Urinary bladder (tissue), 4 donors: ENCODE measurements around the gene CCNH. TPM values are rescaled to one million over a fixed set of nuclear protein-coding genes. Genes with fewer than 3 reads are reported as not detected.

Experiments
- DNase-seq: peaks from one replicate; pipeline ENCODE4 v3.0.0-alpha.2; 2015; ENCODE audit errors: extremely low spot score
- H3K27ac ChIP-seq: one replicate; pipeline ENCODE4 v1.5.1; 2013; ENCODE audit warnings: low read depth, mild to moderate bottlenecking, moderate library complexity
- H3K36me3 ChIP-seq: one replicate; pipeline ENCODE4 v1.6.1; 2013; ENCODE audit warnings: mild to moderate bottlenecking, moderate library complexity; ENCODE audit not compliant: insufficient read depth
- H3K4me1 ChIP-seq: one replicate; pipeline ENCODE4 v1.6.1; 2013; ENCODE audit warnings: mild to moderate bottlenecking, moderate library complexity; ENCODE audit not compliant: insufficient read depth
- H3K4me3 ChIP-seq: one replicate; pipeline ENCODE4 v1.5.1; 2013; ENCODE audit warnings: low read depth, low read length
- WGBS: extraction: QIAGEN DNeasy Blood & Tissue Kit; methylation state at CpG from one replicate; pipeline ENCODE4 v1.1.7; 2013; 5-methylcytosine and 5-hydroxymethylcytosine counted together
- polyA plus RNA-seq: library from polyadenylated mRNA; stranded (reverse); fragments of 200-250 nt; gene quantifications from one replicate; pipeline ENCODE4 v1.2.3, GENCODE V29; 2013
- total RNA-seq: library from RNA; depleted of rRNA; stranded (reverse); fragments of >200 nt; gene quantifications from one replicate; pipeline ENCODE4 v1.2.3, GENCODE V29; 2014
- donor health status: healthy with polysubstance abuse.
- donor health status: healthy.

Gene CCNH
- total and polyA plus RNA-seq, 2 donors, result 25.7 to 133 TPM

DNA sequence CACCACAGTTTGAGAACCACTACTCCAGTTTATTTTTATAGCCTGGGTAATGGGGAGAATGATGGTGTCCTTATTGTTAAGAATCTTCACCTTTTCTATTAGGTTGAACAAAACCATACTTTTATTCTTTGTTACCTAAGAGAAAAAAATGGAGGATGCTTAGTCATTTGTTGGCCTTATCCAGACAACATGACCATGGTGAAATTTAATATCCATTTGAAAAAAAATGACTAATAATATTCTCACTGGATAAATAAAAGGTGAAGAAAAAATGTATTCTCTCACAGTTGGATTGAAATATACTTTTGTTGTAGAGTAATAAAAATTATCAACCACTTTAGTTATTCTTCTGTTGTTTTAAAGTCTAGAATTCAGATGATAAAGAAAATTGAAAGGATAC, 5.8 kb upstream of the CCNH start:
- Histone ChIP-seq H3K4me1 (no peaks in the 10 kb centered on the region), H3K36me3 (no peaks in the 10 kb centered on the region), H3K4me3 (no peak overlapping the region), H3K27ac (no peak overlapping the region)
- no peak for DNase-seq

DNA sequence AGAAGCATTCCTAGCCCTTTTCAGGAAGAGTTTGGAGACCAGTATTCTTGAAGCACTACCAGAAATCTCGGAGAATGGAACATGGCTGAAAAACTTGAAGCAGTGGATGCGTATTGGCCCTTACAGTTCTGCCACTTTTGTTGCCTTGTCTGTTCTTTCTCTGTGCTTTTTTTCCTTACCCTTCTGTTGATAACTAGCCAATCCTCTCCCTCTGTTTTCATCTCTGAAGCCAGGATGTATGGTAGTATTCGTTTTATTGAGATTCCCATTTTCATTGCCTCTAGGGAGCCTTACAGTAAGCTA, 564 bp upstream of the CCNH start:
- DNase-seq, result no peak
- Histone ChIP-seq H3K36me3 (peaks cover 2% of the 10 kb centered on the region), H3K4me3 (peak overlapping the region; percentile 72), H3K4me1 (no peaks in the 10 kb centered on the region), H3K27ac (peak overlapping the region; percentile 26)
- 51% methylated on average over 3 of the region's 3 CpGs for WGBS

- WGBS, result under 1% methylated on average over 29 of the region's 29 CpGs
- DNase-seq, result peak; percentile 13
- no peaks in the 10 kb centered on the region for H3K4me1 ChIP-seq
- peak overlapping the region; percentile 72 for H3K4me3 ChIP-seq
- H3K36me3 ChIP-seq, result peaks cover 2% of the 10 kb centered on the region
- peak overlapping the region; percentile 96 for H3K27ac ChIP-seq
Measured at GRCh38 chr5:87411973-87412629, 629 bp downstream of the CCNH start.

- no peak for DNase-seq
- Histone ChIP-seq H3K27ac (peak overlapping the region; percentile 96), H3K4me3 (peak overlapping the region; percentile 72), H3K36me3 (peaks cover 2% of the 10 kb centered on the region), H3K4me1 (no peaks in the 10 kb centered on the region)
- 8% methylated on average over 5 of the region's 5 CpGs for WGBS
Measured at GRCh38 chr5:87411586-87411972, 1.2 kb downstream of the CCNH start.

- Histone ChIP-seq H3K4me3 (no peak overlapping the region), H3K4me1 (no peaks in the 10 kb centered on the region), H3K36me3 (peaks cover 2% of the 10 kb centered on the region), H3K27ac (no peak overlapping the region)
- WGBS, result 64% methylated on average over 1 of the region's 1 CpG
- no peak for DNase-seq
Measured at GRCh38 chr5:87410931-87411330, 1.8 kb downstream of the CCNH start.

DNA sequence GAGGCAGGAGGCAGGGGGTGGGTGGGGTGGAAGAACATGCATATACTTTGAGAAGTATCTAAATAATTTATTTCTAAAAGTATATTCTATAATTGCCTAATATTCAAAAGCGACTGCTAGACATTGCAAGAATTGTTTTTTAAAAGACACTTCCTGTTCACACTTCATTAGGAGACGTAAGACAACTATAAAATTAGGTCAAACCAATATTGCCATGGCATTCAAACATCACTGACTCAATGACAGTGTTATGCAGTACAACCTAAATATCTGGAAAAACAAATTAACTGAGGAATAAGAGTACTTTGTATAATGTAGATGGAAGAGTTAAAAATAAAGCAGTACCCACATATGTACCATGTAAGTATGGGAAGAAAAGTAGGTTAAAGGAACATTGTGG, 4.5 kb downstream of the CCNH start:
- no peak for DNase-seq
- no peaks in the 10 kb centered on the region for H3K4me1 ChIP-seq
- WGBS, result 84% methylated on average over 2 of the region's 2 CpGs
- no peak overlapping the region for H3K4me3 ChIP-seq
- H3K36me3 ChIP-seq, result peaks cover 2% of the 10 kb centered on the region
- H3K27ac ChIP-seq, result no peak overlapping the region

GRCh38 chr5:87405472-87406155, 7.1 kb downstream of the CCNH start:
- 93% methylated on average over 2 of the region's 2 CpGs for WGBS
- no peak overlapping the region for H3K4me3 ChIP-seq
- DNase-seq, result no peak
- H3K36me3 ChIP-seq, result peaks cover 2% of the 10 kb centered on the region
- no peaks in the 10 kb centered on the region for H3K4me1 ChIP-seq
- H3K27ac ChIP-seq, result no peak overlapping the region

GRCh38 chr5:87404359-87404758, 8.4 kb downstream of the CCNH start:
- Histone ChIP-seq H3K36me3 (no peaks in the 10 kb centered on the region), H3K27ac (no peak overlapping the region), H3K4me1 (no peaks in the 10 kb centered on the region), H3K4me3 (no peak overlapping the region)
- 90% methylated on average over 2 of the region's 2 CpGs for WGBS
- DNase-seq, result no peak

- Histone ChIP-seq H3K4me1 (no peaks in the 10 kb centered on the region), H3K27ac (no peak overlapping the region), H3K36me3 (no peaks in the 10 kb centered on the region), H3K4me3 (no peak overlapping the region)
- DNase-seq, result no peak
- WGBS, result 78% methylated on average over 3 of the region's 3 CpGs
Measured at GRCh38 chr5:87403899-87404298, 8.8 kb downstream of the CCNH start.

- Histone ChIP-seq H3K4me3 (no peak overlapping the region), H3K4me1 (no peaks in the 10 kb centered on the region), H3K36me3 (no peaks in the 10 kb centered on the region), H3K27ac (no peak overlapping the region)
- WGBS, result 89% methylated on average over 3 of the region's 3 CpGs
- DNase-seq, result no peak
Measured at GRCh38 chr5:87403409-87403808, 9.3 kb downstream of the CCNH start.

GRCh38 chr5:87401626-87402025, 11.1 kb downstream of the CCNH start:
- no peak for DNase-seq
- Histone ChIP-seq H3K36me3 (peaks cover 5% of the 10 kb centered on the region), H3K4me3 (no peak overlapping the region), H3K27ac (no peak overlapping the region), H3K4me1 (no peaks in the 10 kb centered on the region)

DNA sequence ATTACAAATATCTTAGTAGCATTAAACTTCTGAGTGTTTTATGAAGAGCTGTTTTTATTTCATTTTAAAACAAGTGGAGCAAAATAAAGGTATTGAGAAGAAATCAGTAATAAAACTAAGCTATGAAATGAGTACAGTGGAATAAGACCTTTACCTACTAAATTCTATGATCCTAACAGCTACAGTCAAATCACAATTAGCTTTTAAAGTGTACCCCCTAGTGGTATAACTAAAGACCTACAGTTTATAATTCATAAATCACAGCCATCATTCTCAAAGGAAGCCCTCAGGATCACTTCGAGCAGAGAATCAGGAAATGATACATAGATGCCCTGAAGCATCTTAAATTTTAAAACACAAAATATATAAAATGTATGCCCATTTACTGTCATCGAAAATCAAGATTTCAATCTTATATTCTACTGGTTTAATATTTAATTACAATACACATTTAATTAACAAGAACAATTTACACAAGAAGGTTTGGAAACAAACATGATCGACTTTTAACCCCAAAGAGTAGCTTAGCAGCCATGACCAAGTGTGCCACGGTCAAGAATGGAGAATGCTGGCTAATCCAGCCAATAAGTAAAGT, 12.3 kb downstream of the CCNH start:
- Histone ChIP-seq H3K27ac (no peak overlapping the region), H3K4me1 (no peaks in the 10 kb centered on the region), H3K36me3 (peaks cover 5% of the 10 kb centered on the region), H3K4me3 (no peak overlapping the region)
- WGBS, result 71% methylated on average over 4 of the region's 4 CpGs
- DNase-seq, result no peak

DNA sequence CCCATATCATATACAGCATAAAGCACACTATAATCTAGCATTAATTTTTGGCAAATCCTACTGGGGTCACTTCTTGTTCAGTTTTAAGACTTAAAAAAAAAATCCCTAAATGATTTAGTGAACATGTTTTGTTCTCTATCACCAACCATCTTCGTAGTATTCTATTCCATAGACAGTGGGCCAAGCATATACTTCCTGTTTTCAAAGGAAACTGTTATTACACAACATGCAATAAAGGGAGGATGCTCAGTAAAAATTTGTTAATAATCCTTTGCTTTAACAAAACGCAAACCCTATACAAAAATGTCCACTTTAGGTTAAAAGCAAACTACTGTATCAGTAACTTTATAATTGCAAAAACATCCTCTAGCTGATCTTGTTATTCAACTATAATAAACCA, 13.0 kb downstream of the CCNH start:
- no peaks in the 10 kb centered on the region for H3K4me1 ChIP-seq
- H3K27ac ChIP-seq, result no peak overlapping the region
- peaks cover 5% of the 10 kb centered on the region for H3K36me3 ChIP-seq
- H3K4me3 ChIP-seq, result no peak overlapping the region
- WGBS, result 54% methylated on average over 2 of the region's 2 CpGs
- DNase-seq, result no peak

GRCh38 chr5:87398981-87399614, 13.6 kb downstream of the CCNH start:
- WGBS, result 80% methylated on average over 5 of the region's 5 CpGs
- Histone ChIP-seq H3K4me1 (no peaks in the 10 kb centered on the region), H3K27ac (no peak overlapping the region), H3K4me3 (no peak overlapping the region), H3K36me3 (peaks cover 5% of the 10 kb centered on the region)
- no peak for DNase-seq
